PC-3 (cell line): ENCODE data around the gene MALAT1.

Experiments used
- EZH2 ChIP-seq: fragments of 300-600 bp; sonication (generic); IDR thresholded peaks from one replicate; pipeline ENCODE4 v1.6.1; 2017; ENCODE audit warnings: antibody characterized with exemption, mild to moderate bottlenecking, low read length; ENCODE audit not compliant: unreplicated experiment
- EZH2phosphoT487 ChIP-seq: fragments of 300-600 bp; sonication (generic); IDR thresholded peaks from 2 replicates; pipeline ENCODE4 v1.6.1; 2018; ENCODE audit warnings: mild to moderate bottlenecking, antibody characterized with exemption, low read length, borderline replicate concordance
- TF ChIP-seq, protein P1 (sequence below): fragments of 300-600 bp; sonication (generic); conservative IDR thresholded peaks from 2 replicates; pipeline ENCODE4 v1.5.1; 2017; ENCODE audit warnings: antibody characterized with exemption, low read depth, mild to moderate bottlenecking, low read length

DNA sequence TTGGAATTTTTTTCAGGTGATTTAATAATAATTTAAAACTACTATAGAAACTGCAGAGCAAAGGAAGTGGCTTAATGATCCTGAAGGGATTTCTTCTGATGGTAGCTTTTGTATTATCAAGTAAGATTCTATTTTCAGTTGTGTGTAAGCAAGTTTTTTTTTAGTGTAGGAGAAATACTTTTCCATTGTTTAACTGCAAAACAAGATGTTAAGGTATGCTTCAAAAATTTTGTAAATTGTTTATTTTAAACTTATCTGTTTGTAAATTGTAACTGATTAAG, 3.4 kb downstream of the MALAT1 start:
- TF ChIP-seq, protein P1, sequence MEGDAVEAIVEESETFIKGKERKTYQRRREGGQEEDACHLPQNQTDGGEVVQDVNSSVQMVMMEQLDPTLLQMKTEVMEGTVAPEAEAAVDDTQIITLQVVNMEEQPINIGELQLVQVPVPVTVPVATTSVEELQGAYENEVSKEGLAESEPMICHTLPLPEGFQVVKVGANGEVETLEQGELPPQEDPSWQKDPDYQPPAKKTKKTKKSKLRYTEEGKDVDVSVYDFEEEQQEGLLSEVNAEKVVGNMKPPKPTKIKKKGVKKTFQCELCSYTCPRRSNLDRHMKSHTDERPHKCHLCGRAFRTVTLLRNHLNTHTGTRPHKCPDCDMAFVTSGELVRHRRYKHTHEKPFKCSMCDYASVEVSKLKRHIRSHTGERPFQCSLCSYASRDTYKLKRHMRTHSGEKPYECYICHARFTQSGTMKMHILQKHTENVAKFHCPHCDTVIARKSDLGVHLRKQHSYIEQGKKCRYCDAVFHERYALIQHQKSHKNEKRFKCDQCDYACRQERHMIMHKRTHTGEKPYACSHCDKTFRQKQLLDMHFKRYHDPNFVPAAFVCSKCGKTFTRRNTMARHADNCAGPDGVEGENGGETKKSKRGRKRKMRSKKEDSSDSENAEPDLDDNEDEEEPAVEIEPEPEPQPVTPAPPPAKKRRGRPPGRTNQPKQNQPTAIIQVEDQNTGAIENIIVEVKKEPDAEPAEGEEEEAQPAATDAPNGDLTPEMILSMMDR: no peak
- TF ChIP-seq EZH2phosphoT487 (no peak), EZH2 (no peak)
